Measurements from ENCODE around the gene CNTN5.

DNA sequence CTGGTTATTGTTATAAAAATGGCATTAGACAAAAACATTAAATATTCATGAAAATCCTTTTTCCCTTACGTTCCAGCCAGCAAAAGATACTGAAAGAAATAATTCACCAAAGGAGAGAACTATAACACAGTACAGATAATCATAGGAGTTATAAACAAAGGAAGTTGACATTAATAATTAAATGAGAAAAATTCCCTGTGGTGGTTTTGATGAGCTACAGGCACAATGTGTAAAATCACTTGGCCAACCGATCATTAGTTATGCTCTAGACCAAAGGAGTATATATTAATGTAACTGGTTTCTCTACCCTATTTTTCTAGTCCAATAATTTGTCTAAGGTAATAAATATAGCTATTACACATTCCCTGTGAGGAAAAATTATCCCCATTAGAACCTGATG lies 534.7 kb downstream of the CNTN5 start:
- TF ChIP-seq YY1 (IDR thresholded peaks at IDR 0.05; ENCODE audit: low read depth) (no peak), RFX5 (IDR thresholded peaks at IDR 0.05; ENCODE audit: low read length) (no peak), EP300 (IDR thresholded peaks at IDR 0.05; ENCODE audit: borderline replicate concordance in 1 of 2, low read depth in 1 of 2, low read length in 1 of 2) (no peak), POLR2AphosphoS5 (IDR thresholded peaks at IDR 0.05; ENCODE audit: low read depth, low read length) (no peak), RXRA (IDR thresholded peaks at IDR 0.05; ENCODE audit: borderline replicate concordance, low read depth) (no peak), TAF1 (IDR thresholded peaks at IDR 0.05; ENCODE audit: borderline replicate concordance, low read depth, low read length) (no peak), FOXM1 (IDR thresholded peaks at IDR 0.05; ENCODE audit: low read depth) (no peak)
- TF ChIP-seq, protein P1, sequence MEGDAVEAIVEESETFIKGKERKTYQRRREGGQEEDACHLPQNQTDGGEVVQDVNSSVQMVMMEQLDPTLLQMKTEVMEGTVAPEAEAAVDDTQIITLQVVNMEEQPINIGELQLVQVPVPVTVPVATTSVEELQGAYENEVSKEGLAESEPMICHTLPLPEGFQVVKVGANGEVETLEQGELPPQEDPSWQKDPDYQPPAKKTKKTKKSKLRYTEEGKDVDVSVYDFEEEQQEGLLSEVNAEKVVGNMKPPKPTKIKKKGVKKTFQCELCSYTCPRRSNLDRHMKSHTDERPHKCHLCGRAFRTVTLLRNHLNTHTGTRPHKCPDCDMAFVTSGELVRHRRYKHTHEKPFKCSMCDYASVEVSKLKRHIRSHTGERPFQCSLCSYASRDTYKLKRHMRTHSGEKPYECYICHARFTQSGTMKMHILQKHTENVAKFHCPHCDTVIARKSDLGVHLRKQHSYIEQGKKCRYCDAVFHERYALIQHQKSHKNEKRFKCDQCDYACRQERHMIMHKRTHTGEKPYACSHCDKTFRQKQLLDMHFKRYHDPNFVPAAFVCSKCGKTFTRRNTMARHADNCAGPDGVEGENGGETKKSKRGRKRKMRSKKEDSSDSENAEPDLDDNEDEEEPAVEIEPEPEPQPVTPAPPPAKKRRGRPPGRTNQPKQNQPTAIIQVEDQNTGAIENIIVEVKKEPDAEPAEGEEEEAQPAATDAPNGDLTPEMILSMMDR (IDR thresholded peaks at IDR 0.05) = no peak
- TF ChIP-seq, protein P2, sequence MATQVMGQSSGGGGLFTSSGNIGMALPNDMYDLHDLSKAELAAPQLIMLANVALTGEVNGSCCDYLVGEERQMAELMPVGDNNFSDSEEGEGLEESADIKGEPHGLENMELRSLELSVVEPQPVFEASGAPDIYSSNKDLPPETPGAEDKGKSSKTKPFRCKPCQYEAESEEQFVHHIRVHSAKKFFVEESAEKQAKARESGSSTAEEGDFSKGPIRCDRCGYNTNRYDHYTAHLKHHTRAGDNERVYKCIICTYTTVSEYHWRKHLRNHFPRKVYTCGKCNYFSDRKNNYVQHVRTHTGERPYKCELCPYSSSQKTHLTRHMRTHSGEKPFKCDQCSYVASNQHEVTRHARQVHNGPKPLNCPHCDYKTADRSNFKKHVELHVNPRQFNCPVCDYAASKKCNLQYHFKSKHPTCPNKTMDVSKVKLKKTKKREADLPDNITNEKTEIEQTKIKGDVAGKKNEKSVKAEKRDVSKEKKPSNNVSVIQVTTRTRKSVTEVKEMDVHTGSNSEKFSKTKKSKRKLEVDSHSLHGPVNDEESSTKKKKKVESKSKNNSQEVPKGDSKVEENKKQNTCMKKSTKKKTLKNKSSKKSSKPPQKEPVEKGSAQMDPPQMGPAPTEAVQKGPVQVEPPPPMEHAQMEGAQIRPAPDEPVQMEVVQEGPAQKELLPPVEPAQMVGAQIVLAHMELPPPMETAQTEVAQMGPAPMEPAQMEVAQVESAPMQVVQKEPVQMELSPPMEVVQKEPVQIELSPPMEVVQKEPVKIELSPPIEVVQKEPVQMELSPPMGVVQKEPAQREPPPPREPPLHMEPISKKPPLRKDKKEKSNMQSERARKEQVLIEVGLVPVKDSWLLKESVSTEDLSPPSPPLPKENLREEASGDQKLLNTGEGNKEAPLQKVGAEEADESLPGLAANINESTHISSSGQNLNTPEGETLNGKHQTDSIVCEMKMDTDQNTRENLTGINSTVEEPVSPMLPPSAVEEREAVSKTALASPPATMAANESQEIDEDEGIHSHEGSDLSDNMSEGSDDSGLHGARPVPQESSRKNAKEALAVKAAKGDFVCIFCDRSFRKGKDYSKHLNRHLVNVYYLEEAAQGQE (IDR thresholded peaks at IDR 0.05; ENCODE audit: low read depth, low read length) = no peak
- TF ChIP-seq, protein P3, sequence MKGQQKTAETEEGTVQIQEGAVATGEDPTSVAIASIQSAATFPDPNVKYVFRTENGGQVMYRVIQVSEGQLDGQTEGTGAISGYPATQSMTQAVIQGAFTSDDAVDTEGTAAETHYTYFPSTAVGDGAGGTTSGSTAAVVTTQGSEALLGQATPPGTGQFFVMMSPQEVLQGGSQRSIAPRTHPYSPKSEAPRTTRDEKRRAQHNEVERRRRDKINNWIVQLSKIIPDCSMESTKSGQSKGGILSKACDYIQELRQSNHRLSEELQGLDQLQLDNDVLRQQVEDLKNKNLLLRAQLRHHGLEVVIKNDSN (IDR thresholded peaks at IDR 0.05; ENCODE audit: borderline replicate concordance, low read depth) = no peak

Measured in SK-N-SH (cell line).